Neural crest cell (in vitro differentiated cells): ENCODE measurements around the gene NHS. TPM values are rescaled to one million over a fixed set of nuclear protein-coding genes. Genes with fewer than 3 reads are reported as not detected.

Experiments
- DNase-seq: peaks from one replicate; pipeline ENCODE4 v3.0.0; 2021; ENCODE audit warnings: low read depth, mixed read lengths, low spot score
- H3K27ac Mint-ChIP-seq: one replicate; pipeline ENCODE4 v1.8.0; 2021; ENCODE audit warnings: mild to moderate bottlenecking, mixed read lengths; ENCODE audit not compliant: unreplicated experiment
- H3K27me3 Mint-ChIP-seq: 2 replicates; pipeline ENCODE4 v1.8.0; 2021; ENCODE audit warnings: low read depth, mild to moderate bottlenecking, mixed read lengths
- H3K36me3 Mint-ChIP-seq: 2 replicates; pipeline ENCODE4 v1.8.0; 2021; ENCODE audit warnings: low read depth, mild to moderate bottlenecking, mixed read lengths
- H3K4me1 Mint-ChIP-seq: 2 replicates; pipeline ENCODE4 v1.8.0; 2021; ENCODE audit warnings: mixed read lengths
- H3K4me3 Mint-ChIP-seq: one replicate; pipeline ENCODE4 v1.8.0; 2021; ENCODE audit warnings: mild to moderate bottlenecking, mixed read lengths
- H3K9me3 Mint-ChIP-seq: 2 replicates; pipeline ENCODE4 v1.8.0; 2021; ENCODE audit warnings: mixed read lengths
- CTCF ChIP-seq: fragments of 200-600 bp; sonication (generic); conservative IDR thresholded peaks from 2 replicates; pipeline ENCODE4 v1.5.0; 2021; ENCODE audit warnings: antibody characterized with exemption, mild to moderate bottlenecking
- total RNA-seq: library from RNA; stranded (reverse); gene quantifications from 2 replicates; pipeline ENCODE4 v1.2.1, GENCODE V29; 2021

Gene NHS
- total RNA-seq, 1 donor from 2014 or later: 10.7 TPM

- TF ChIP-seq CTCF: no peak
- H3K9me3 Mint-ChIP-seq: peaks cover 10% of the 10 kb centered on the region
- H3K27ac Mint-ChIP-seq: peak overlapping the region; percentile 69
- H3K4me1 Mint-ChIP-seq: peaks cover 67% of the 10 kb centered on the region
- no peak for DNase-seq
- no peaks in the 10 kb centered on the region for H3K36me3 Mint-ChIP-seq
- no peak overlapping the region for H3K4me3 Mint-ChIP-seq
- no peaks in the 10 kb centered on the region for H3K27me3 Mint-ChIP-seq
These were observed 233.9 kb downstream of the NHS start for GRCh38 chrX:17608888-17609287.

GRCh38 chrX:17610788-17611187 lies 235.8 kb downstream of the NHS start:
- Mint-ChIP-seq H3K4me1 (peaks cover 57% of the 10 kb centered on the region), H3K27ac (no peak overlapping the region), H3K27me3 (no peaks in the 10 kb centered on the region), H3K4me3 (no peak overlapping the region), H3K36me3 (no peaks in the 10 kb centered on the region), H3K9me3 (peaks cover 7% of the 10 kb centered on the region)
- DNase-seq: no peak
- TF ChIP-seq CTCF: no peak

GRCh38 chrX:17613979-17614588 lies 239.1 kb downstream of the NHS start:
- no peak overlapping the region for H3K4me3 Mint-ChIP-seq
- H3K27me3 Mint-ChIP-seq: no peaks in the 10 kb centered on the region
- H3K9me3 Mint-ChIP-seq: peaks cover 7% of the 10 kb centered on the region
- H3K27ac Mint-ChIP-seq: no peak overlapping the region
- no peaks in the 10 kb centered on the region for H3K36me3 Mint-ChIP-seq
- DNase-seq: no peak
- TF ChIP-seq CTCF: no peak
- peaks cover 41% of the 10 kb centered on the region for H3K4me1 Mint-ChIP-seq

GRCh38 chrX:17616936-17617335 lies 241.9 kb downstream of the NHS start:
- H3K27ac Mint-ChIP-seq: peak overlapping the region; percentile 47
- DNase-seq: no peak
- H3K4me3 Mint-ChIP-seq: no peak overlapping the region
- peaks cover 30% of the 10 kb centered on the region for H3K4me1 Mint-ChIP-seq
- no peak for TF ChIP-seq CTCF
- no peaks in the 10 kb centered on the region for H3K27me3 Mint-ChIP-seq
- peaks cover 4% of the 10 kb centered on the region for H3K9me3 Mint-ChIP-seq
- H3K36me3 Mint-ChIP-seq: no peaks in the 10 kb centered on the region

- Mint-ChIP-seq H3K4me3 (no peak overlapping the region), H3K36me3 (no peaks in the 10 kb centered on the region), H3K4me1 (peaks cover 21% of the 10 kb centered on the region), H3K27ac (no peak overlapping the region), H3K27me3 (no peaks in the 10 kb centered on the region), H3K9me3 (peaks cover 4% of the 10 kb centered on the region)
- DNase-seq: no peak
- no peak for TF ChIP-seq CTCF
These were observed 242.8 kb downstream of the NHS start for GRCh38 chrX:17617806-17618205.
